Mesendoderm (in vitro differentiated cells): ENCODE data around the gene TFIP11.

ENCODE experiments used
- DNase-seq: peaks from one replicate; pipeline ENCODE4 v3.0.0; 2013
- H2AK5ac ChIP-seq: 2 replicates; pipeline ENCODE4 v1.6.1; 2013; ENCODE audit warnings: low read length, inconsistent platforms
- H2BK120ac ChIP-seq: 2 replicates; pipeline ENCODE4 v1.6.1; 2013; ENCODE audit warnings: low read depth, mild to moderate bottlenecking, low read length, moderate library complexity, mixed read lengths
- H2BK15ac ChIP-seq: replicated peaks from 2 replicates; pipeline ENCODE4 v1.6.1; 2013; ENCODE audit warnings: low read depth, mild to moderate bottlenecking, moderate library complexity
- H2BK5ac ChIP-seq: 2 replicates; pipeline ENCODE4 v1.6.1; 2013; ENCODE audit warnings: low read length, inconsistent platforms
- H3K18ac ChIP-seq: 2 replicates; pipeline ENCODE4 v1.6.1; 2013; ENCODE audit warnings: mild to moderate bottlenecking, low read length, mixed read lengths
- H3K23ac ChIP-seq: one replicate; pipeline ENCODE4 v1.6.1; 2013; ENCODE audit warnings: low read length
- H3K27ac ChIP-seq: 2 replicates; pipeline ENCODE4 v1.5.1; 2013; ENCODE audit warnings: low read depth, mild to moderate bottlenecking, inconsistent platforms, low read length, moderate library complexity
- H3K27me3 ChIP-seq: 2 replicates; pipeline ENCODE4 v1.6.1; 2013; ENCODE audit warnings: low read length, control low read depth, mild to moderate bottlenecking, inconsistent platforms; ENCODE audit not compliant: insufficient read depth, poor library complexity
- H3K36me3 ChIP-seq: 2 replicates; pipeline ENCODE4 v1.6.1; 2013; ENCODE audit warnings: low read length, inconsistent platforms; ENCODE audit not compliant: control insufficient read depth, insufficient read depth
- H3K4ac ChIP-seq: one replicate; pipeline ENCODE4 v1.6.1; 2013; ENCODE audit warnings: low read depth, mild to moderate bottlenecking, low read length, moderate library complexity
- H3K4me1 ChIP-seq: 2 replicates; pipeline ENCODE4 v1.6.1; 2013; ENCODE audit warnings: low read depth, low read length, inconsistent platforms; ENCODE audit not compliant: control insufficient read depth
- H3K4me2 ChIP-seq: 2 replicates; pipeline ENCODE4 v1.6.1; 2013; ENCODE audit warnings: low read length
- H3K4me3 ChIP-seq: 2 replicates; pipeline ENCODE4 v1.5.1; 2013; ENCODE audit warnings: mild to moderate bottlenecking, low read length
- H3K56ac ChIP-seq: one replicate; pipeline ENCODE4 v1.6.1; 2013; ENCODE audit warnings: low read length
- H3K79me1 ChIP-seq: 2 replicates; pipeline ENCODE4 v1.6.1; 2013; ENCODE audit warnings: low read length, inconsistent platforms
- H3K79me2 ChIP-seq: 2 replicates; pipeline ENCODE4 v1.6.1; 2013; ENCODE audit warnings: mild to moderate bottlenecking, low read length; ENCODE audit not compliant: control insufficient read depth, insufficient read depth
- H3K9ac ChIP-seq: 2 replicates; pipeline ENCODE4 v1.6.1; 2013; ENCODE audit warnings: low read length, inconsistent platforms
- H4K5ac ChIP-seq: one replicate; pipeline ENCODE4 v1.6.1; 2013; ENCODE audit warnings: low read length
- H4K8ac ChIP-seq: one replicate; pipeline ENCODE4 v1.6.1; 2013; ENCODE audit warnings: low read depth, mild to moderate bottlenecking, control low read depth, low read length, moderate library complexity
- WGBS: extraction: QIAGEN DNeasy Blood & Tissue Kit; methylation state at CpG from one replicate; pipeline ENCODE4 v1.1.7; 2013; ENCODE audit warnings: low lambda C conversion rate, missing lambda C conversion rate; ENCODE audit not compliant: insufficient coverage; ENCODE audit errors: extremely low coverage; 5-methylcytosine and 5-hydroxymethylcytosine counted together

TFIP11 gene

GRCh38 chr22:26480611-26480932 lies 31.7 kb downstream of the TFIP11 start:
- no peak for DNase-seq
- no peaks in the 10 kb centered on the region for H3K36me3 ChIP-seq
- peak overlapping the region; percentile 47 for H3K56ac ChIP-seq
- no peak overlapping the region for H3K4ac ChIP-seq
- H3K27ac ChIP-seq, result no peak overlapping the region
- no peak overlapping the region for H2BK5ac ChIP-seq
- no peak overlapping the region for H2BK120ac ChIP-seq
- H3K4me3 ChIP-seq, result no peak overlapping the region
- H3K4me1 ChIP-seq, result peaks cover 4% of the 10 kb centered on the region
- no peak overlapping the region for H3K23ac ChIP-seq
- H3K79me2 ChIP-seq, result peaks cover 13% of the 10 kb centered on the region
- H3K9ac ChIP-seq, result peak overlapping the region; percentile 6
- WGBS, result no CpG with 5 or more reads among the region's 2 CpGs
- H3K27me3 ChIP-seq, result no peaks in the 10 kb centered on the region
- no peak overlapping the region for H2AK5ac ChIP-seq
- peaks cover 17% of the 10 kb centered on the region for H3K79me1 ChIP-seq
- H4K8ac ChIP-seq, result no peak overlapping the region
- H2BK15ac ChIP-seq, result no peak overlapping the region
- H3K18ac ChIP-seq, result no peak overlapping the region
- no peak overlapping the region for H4K5ac ChIP-seq
- H3K4me2 ChIP-seq, result no peak overlapping the region

DNA sequence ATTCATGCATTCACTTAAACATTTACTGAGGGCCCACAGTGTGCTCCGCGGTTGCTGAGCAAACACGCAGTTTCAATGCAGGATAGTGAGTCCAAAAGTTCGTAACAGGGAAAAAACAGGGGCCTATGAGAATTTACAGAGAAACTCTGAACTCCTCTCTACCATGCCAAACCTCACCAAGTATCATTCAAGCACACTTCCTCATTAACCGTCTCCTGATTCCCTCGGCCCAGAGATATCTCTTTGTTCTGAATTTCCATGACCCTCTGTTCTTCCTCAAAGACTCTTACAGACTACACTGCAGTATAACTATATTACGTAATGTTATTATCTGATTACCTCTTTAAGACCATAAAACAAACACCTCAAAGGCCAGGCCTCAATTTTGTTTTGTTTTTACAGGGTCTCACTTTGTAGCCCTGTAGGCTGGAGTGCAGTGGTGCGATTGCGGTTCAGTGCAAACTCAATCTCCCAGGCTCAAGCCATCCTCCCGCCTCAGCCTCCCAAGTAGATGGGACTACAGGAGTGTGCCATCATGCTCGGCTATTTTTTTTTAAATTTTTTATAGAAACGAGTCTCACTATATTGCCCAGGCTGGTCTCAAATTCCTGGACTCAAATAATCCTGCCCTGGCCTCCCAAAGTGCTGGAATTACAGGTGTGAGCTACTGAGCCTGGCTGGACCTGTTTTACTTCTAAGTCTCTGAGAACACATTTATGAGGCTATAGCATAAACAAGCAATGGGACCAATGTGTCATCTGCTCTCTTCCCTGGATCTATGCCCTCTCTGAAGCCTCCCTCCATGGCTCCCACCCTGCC lies 32.3 kb downstream of the TFIP11 start:
- H3K56ac ChIP-seq, result no peak overlapping the region
- no peak overlapping the region for H3K4me3 ChIP-seq
- H3K4me2 ChIP-seq, result no peak overlapping the region
- no peak overlapping the region for H3K27ac ChIP-seq
- no peak overlapping the region for H2AK5ac ChIP-seq
- H3K36me3 ChIP-seq, result no peaks in the 10 kb centered on the region
- WGBS, result no CpG with 5 or more reads among the region's 12 CpGs
- no peak for DNase-seq
- no peak overlapping the region for H4K8ac ChIP-seq
- no peak overlapping the region for H3K23ac ChIP-seq
- H3K27me3 ChIP-seq, result no peaks in the 10 kb centered on the region
- no peak overlapping the region for H2BK5ac ChIP-seq
- H3K79me1 ChIP-seq, result peaks cover 15% of the 10 kb centered on the region
- H2BK15ac ChIP-seq, result no peak overlapping the region
- no peak overlapping the region for H3K18ac ChIP-seq
- H4K5ac ChIP-seq, result no peak overlapping the region
- H3K9ac ChIP-seq, result peak overlapping the region; percentile 6
- H3K4ac ChIP-seq, result no peak overlapping the region
- no peak overlapping the region for H2BK120ac ChIP-seq
- peaks cover 4% of the 10 kb centered on the region for H3K4me1 ChIP-seq
- peaks cover 10% of the 10 kb centered on the region for H3K79me2 ChIP-seq

- Histone ChIP-seq H3K27ac (no peak overlapping the region), H3K56ac (peak overlapping the region; percentile 27), H2BK5ac (no peak overlapping the region), H3K4me1 (peaks cover under 1% of the 10 kb centered on the region), H2BK15ac (no peak overlapping the region), H3K9ac (no peak overlapping the region), H3K79me2 (peaks cover 3% of the 10 kb centered on the region), H3K36me3 (no peaks in the 10 kb centered on the region), H4K8ac (no peak overlapping the region), H2BK120ac (no peak overlapping the region), H4K5ac (no peak overlapping the region), H3K18ac (no peak overlapping the region), H2AK5ac (no peak overlapping the region), H3K4me3 (no peak overlapping the region), H3K4me2 (no peak overlapping the region), H3K4ac (no peak overlapping the region), H3K23ac (no peak overlapping the region), H3K79me1 (peaks cover 12% of the 10 kb centered on the region), H3K27me3 (no peaks in the 10 kb centered on the region)
- no CpG with 5 or more reads among the region's 12 CpGs for WGBS
- no peak for DNase-seq
Measured at GRCh38 chr22:26479043-26479791, 33.1 kb downstream of the TFIP11 start.

GRCh38 chr22:26477341-26477731 lies 34.9 kb downstream of the TFIP11 start:
- H3K23ac ChIP-seq, result no peak overlapping the region
- no peak overlapping the region for H3K4me3 ChIP-seq
- H3K56ac ChIP-seq, result no peak overlapping the region
- no peak overlapping the region for H3K27ac ChIP-seq
- no peak for DNase-seq
- H3K36me3 ChIP-seq, result no peaks in the 10 kb centered on the region
- H3K9ac ChIP-seq, result no peak overlapping the region
- no peak overlapping the region for H2BK5ac ChIP-seq
- no peak overlapping the region for H2AK5ac ChIP-seq
- H3K79me1 ChIP-seq, result peaks cover 10% of the 10 kb centered on the region
- H3K18ac ChIP-seq, result no peak overlapping the region
- H3K4ac ChIP-seq, result no peak overlapping the region
- no peak overlapping the region for H4K5ac ChIP-seq
- H3K4me1 ChIP-seq, result no peaks in the 10 kb centered on the region
- no peak overlapping the region for H3K4me2 ChIP-seq
- no peak overlapping the region for H2BK15ac ChIP-seq
- WGBS, result no CpG with 5 or more reads among the region's 4 CpGs
- H4K8ac ChIP-seq, result no peak overlapping the region
- H3K79me2 ChIP-seq, result no peaks in the 10 kb centered on the region
- no peaks in the 10 kb centered on the region for H3K27me3 ChIP-seq
- H2BK120ac ChIP-seq, result no peak overlapping the region

GRCh38 chr22:26476705-26477340 lies 35.5 kb downstream of the TFIP11 start:
- H3K79me2 ChIP-seq, result no peaks in the 10 kb centered on the region
- no peak overlapping the region for H2BK15ac ChIP-seq
- H3K56ac ChIP-seq, result no peak overlapping the region
- no peak overlapping the region for H2AK5ac ChIP-seq
- H2BK5ac ChIP-seq, result no peak overlapping the region
- no peak overlapping the region for H3K23ac ChIP-seq
- H3K18ac ChIP-seq, result no peak overlapping the region
- no peak overlapping the region for H3K4ac ChIP-seq
- peaks cover 9% of the 10 kb centered on the region for H3K79me1 ChIP-seq
- no peak overlapping the region for H4K8ac ChIP-seq
- H3K9ac ChIP-seq, result no peak overlapping the region
- no peak overlapping the region for H3K4me3 ChIP-seq
- H3K36me3 ChIP-seq, result no peaks in the 10 kb centered on the region
- no peaks in the 10 kb centered on the region for H3K4me1 ChIP-seq
- WGBS, result no CpG with 5 or more reads among the region's 4 CpGs
- H3K4me2 ChIP-seq, result no peak overlapping the region
- no peak overlapping the region for H3K27ac ChIP-seq
- no peak overlapping the region for H2BK120ac ChIP-seq
- H4K5ac ChIP-seq, result no peak overlapping the region
- peak; percentile 63 for DNase-seq
- H3K27me3 ChIP-seq, result no peaks in the 10 kb centered on the region
